Measurements from ENCODE around the gene WBP11. TPM values are rescaled to one million over a fixed set of nuclear protein-coding genes. Genes with fewer than 3 reads are reported as not detected.

WBP11 gene
- total and polyA plus RNA-seq, 2 donors (not counting 3 experiments of a cell fraction or from before 2014, with no cell fraction given), result 11.4 to 77.1 TPM

- no peak overlapping the region for H3K4me3 ChIP-seq (replicated peaks in 1 of 3; ENCODE audit: insufficient read depth in 1 of 3, low read depth in 1 of 3, low read length in 3 of 3)
- no peaks in the 10 kb centered on the region for H3K79me2 ChIP-seq (ENCODE audit: control insufficient read depth, insufficient read depth, low read length)
- no TSS peak for BruUV-seq (replicated peaks)
- H3K9ac ChIP-seq (replicated peaks; ENCODE audit: extremely low read depth, insufficient read depth, low read length), result no peak overlapping the region
- ChIA-PET CTCF (interaction anchor here (1.1 to 3.5 kb wide), 4 partner anchors 11 to 153 kb away, joined by 3 to 15 read pairs (median 6); partner anchors contain the start of genes ART4 and SMCO3), POLR2A (no interaction called here)
- no peak overlapping the region for H3K27ac ChIP-seq (ENCODE audit: insufficient read depth, low read depth, low read length)
- H3K9me1 ChIP-seq (replicated peaks; ENCODE audit: control insufficient read depth, extremely low read depth, insufficient read depth, low read length), result no peaks in the 10 kb centered on the region
- H3K4me1 ChIP-seq (ENCODE audit: control insufficient read depth, extremely low read depth, insufficient read depth, low read length), result peaks cover 44% of the 10 kb centered on the region
- no peaks in the 10 kb centered on the region for H3K36me3 ChIP-seq (ENCODE audit: control insufficient read depth in 2 of 2, extremely low read depth in 1 of 2, insufficient read depth in 2 of 2, low read length in 2 of 2)
- dilution Hi-C loops (cut with MboI; ENCODE audit: extremely low pct_ligation_motif_present, low sequenced_read_pairs) (loop anchor here (10.0 kb wide), 1 partner anchor 121 kb away; no protein-coding TSS in a partner anchor), intact Hi-C loops (cut with micrococcal nuclease) (no loop called here)
- TF ChIP-seq POLR2AphosphoS5 (IDR thresholded peaks at IDR 0.05; ENCODE audit: insufficient read depth, low read depth, low read length) (no peak), GATA2 (IDR thresholded peaks at IDR 0.05; ENCODE audit: insufficient read depth, insufficient read length, low read depth, low read length) (no peak), POLR2A (IDR thresholded peaks at IDR 0.05; ENCODE audit: low read depth, low read length) (no peak), EZH2 (IDR thresholded peaks at IDR 0.05; ENCODE audit: borderline replicate concordance, low read depth, low read length, severe bottlenecking) (no peak), JUN (IDR thresholded peaks at IDR 0.05; ENCODE audit: borderline replicate concordance, insufficient read depth, insufficient read length, low read depth) (no peak)
- TF ChIP-seq, protein P1, sequence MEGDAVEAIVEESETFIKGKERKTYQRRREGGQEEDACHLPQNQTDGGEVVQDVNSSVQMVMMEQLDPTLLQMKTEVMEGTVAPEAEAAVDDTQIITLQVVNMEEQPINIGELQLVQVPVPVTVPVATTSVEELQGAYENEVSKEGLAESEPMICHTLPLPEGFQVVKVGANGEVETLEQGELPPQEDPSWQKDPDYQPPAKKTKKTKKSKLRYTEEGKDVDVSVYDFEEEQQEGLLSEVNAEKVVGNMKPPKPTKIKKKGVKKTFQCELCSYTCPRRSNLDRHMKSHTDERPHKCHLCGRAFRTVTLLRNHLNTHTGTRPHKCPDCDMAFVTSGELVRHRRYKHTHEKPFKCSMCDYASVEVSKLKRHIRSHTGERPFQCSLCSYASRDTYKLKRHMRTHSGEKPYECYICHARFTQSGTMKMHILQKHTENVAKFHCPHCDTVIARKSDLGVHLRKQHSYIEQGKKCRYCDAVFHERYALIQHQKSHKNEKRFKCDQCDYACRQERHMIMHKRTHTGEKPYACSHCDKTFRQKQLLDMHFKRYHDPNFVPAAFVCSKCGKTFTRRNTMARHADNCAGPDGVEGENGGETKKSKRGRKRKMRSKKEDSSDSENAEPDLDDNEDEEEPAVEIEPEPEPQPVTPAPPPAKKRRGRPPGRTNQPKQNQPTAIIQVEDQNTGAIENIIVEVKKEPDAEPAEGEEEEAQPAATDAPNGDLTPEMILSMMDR (IDR thresholded peaks at IDR 0.05; ENCODE audit: extremely low read depth in 1 of 2, insufficient read depth in 1 of 2, low read depth in 1 of 2, low read length in 2 of 2), result no peak
- no peaks in the 10 kb centered on the region for H4K20me1 ChIP-seq (replicated peaks; ENCODE audit: control insufficient read depth, extremely low read depth, insufficient read depth, low read length)
- H3K4me2 ChIP-seq (ENCODE audit: insufficient read depth, low read length), result no peak overlapping the region
- no peaks in the 10 kb centered on the region for H3K27me3 ChIP-seq (ENCODE audit: control insufficient read depth in 2 of 2, insufficient read depth in 2 of 2, low read length in 2 of 2)
- no peak overlapping the region for H2AFZ ChIP-seq (ENCODE audit: low read depth, low read length)
- DNase-seq (ENCODE audit: low read depth, low spot score) (no peak), FAIRE-seq (no peak)
- no peaks in the 10 kb centered on the region for H3K9me3 ChIP-seq (replicated peaks; ENCODE audit: control insufficient read depth, insufficient read depth, low read length)
These were observed 30.1 kb upstream of the WBP11 start for GRCh38 chr12:14833336-14833735.
